MCF 10A (cell line): ENCODE data around the gene AICDA. TPM values are rescaled to one million over a fixed set of nuclear protein-coding genes. Genes with fewer than 3 reads are reported as not detected.
A peak's percentile ranks its signal among the peaks of the same experiment; 100 is the strongest.

Experiments
- BruUV-seq: library from RNA; stranded (reverse); fragments of 400-500 nt; replicated peaks from 2 replicates; lab custom pipeline; 2021; lab: Mats Ljungman, UMichigan
- CTCF ChIA-PET: fragments of 300-600 bp; sonication (Branson Sonifier 250); formaldehyde crosslinking; extraction: SDS; loops from one replicate; lab custom pipeline; 2021; ENCODE audit warnings: antibody characterized with exemption, inconsistent platforms; lab: Yijun Ruan, JAX
- POLR2A ChIA-PET: fragments of 300-600, 350-650 bp; sonication (Branson Sonifier 250); formaldehyde crosslinking; extraction: SDS; loops from one replicate; lab custom pipeline; 2020; ENCODE audit warnings: antibody characterized with exemption, inconsistent platforms; lab: Yijun Ruan, JAX
- DNase-seq: peaks from one replicate; pipeline ENCODE4 v3.0.0-alpha.2; 2018; ENCODE audit not compliant: unreplicated experiment
- H3K27ac Mint-ChIP-seq: one replicate; pipeline ENCODE4 v1.8.0; 2022; ENCODE audit warnings: mild to moderate bottlenecking, low read depth, mixed read lengths; ENCODE audit not compliant: unreplicated experiment
- H3K27me3 Mint-ChIP-seq: one replicate; pipeline ENCODE4 v1.8.0; 2022; ENCODE audit warnings: mixed read lengths; ENCODE audit not compliant: insufficient read depth, unreplicated experiment
- H3K36me3 Mint-ChIP-seq: one replicate; pipeline ENCODE4 v1.8.0; 2022; ENCODE audit warnings: mild to moderate bottlenecking, moderate library complexity, mixed read lengths; ENCODE audit not compliant: insufficient read depth, unreplicated experiment
- H3K4me1 Mint-ChIP-seq: one replicate; pipeline ENCODE4 v1.8.0; 2022; ENCODE audit warnings: mixed read lengths; ENCODE audit not compliant: insufficient read depth, unreplicated experiment
- H3K4me3 Mint-ChIP-seq: one replicate; pipeline ENCODE4 v1.8.0; 2022; ENCODE audit warnings: mild to moderate bottlenecking, moderate library complexity, mixed read lengths; ENCODE audit not compliant: unreplicated experiment
- H3K9me3 Mint-ChIP-seq: one replicate; pipeline ENCODE4 v1.8.0; 2022; ENCODE audit warnings: mixed read lengths; ENCODE audit not compliant: unreplicated experiment
- intact Hi-C: fragments of 100-400 bp; cut with micrococcal nuclease; formaldehyde crosslinking; loops from 2 replicates; pipeline ENCODE4 v1.14.1; 2022
- total RNA-seq: library from RNA; stranded (reverse); gene quantifications from 2 replicates; pipeline ENCODE4 v1.2.3, GENCODE V29; 2022
- TF ChIP-seq, protein P1 (sequence below): fragments of 200-600 bp; IDR thresholded peaks from one replicate; pipeline ENCODE4 v1.8.0; 2022; ENCODE audit warnings: antibody characterized with exemption, mild to moderate bottlenecking; ENCODE audit not compliant: unreplicated experiment

AICDA gene
- total RNA-seq, 1 experiment from 2014 or later: not detected

DNA sequence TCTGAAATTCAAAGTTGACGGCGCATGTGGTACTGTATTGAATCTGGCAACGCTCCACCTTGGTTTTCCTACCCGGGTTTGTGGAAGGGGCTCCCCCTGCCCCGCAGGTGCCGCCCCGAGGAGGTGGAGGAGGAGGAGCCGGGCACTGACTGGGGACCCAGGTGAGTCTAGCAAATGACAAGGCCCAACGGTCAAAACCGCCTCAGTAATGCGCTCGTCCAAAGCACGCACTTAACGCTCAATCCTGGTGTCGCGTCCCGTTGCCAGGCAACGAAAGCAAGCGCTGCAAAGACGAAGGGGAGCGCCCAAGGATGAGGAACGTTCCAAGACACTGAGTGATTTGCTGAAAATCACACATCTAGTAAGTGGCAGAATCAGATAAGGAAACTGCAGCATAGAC lies 48.0 kb downstream of the AICDA start:
- ChIA-PET CTCF (interaction anchor here (3.3 kb wide), 1 partner anchor 21 kb away, joined by 23 read pairs; no protein-coding TSS in a partner anchor), POLR2A (no interaction called here)
- Mint-ChIP-seq H3K27me3 (no peaks in the 10 kb centered on the region), H3K36me3 (no peaks in the 10 kb centered on the region), H3K9me3 (peaks cover 11% of the 10 kb centered on the region), H3K4me1 (no peaks in the 10 kb centered on the region), H3K27ac (no peak overlapping the region), H3K4me3 (no peak overlapping the region)
- DNase-seq: no peak
- intact Hi-C loops: no loop called here
- TF ChIP-seq, protein P1, sequence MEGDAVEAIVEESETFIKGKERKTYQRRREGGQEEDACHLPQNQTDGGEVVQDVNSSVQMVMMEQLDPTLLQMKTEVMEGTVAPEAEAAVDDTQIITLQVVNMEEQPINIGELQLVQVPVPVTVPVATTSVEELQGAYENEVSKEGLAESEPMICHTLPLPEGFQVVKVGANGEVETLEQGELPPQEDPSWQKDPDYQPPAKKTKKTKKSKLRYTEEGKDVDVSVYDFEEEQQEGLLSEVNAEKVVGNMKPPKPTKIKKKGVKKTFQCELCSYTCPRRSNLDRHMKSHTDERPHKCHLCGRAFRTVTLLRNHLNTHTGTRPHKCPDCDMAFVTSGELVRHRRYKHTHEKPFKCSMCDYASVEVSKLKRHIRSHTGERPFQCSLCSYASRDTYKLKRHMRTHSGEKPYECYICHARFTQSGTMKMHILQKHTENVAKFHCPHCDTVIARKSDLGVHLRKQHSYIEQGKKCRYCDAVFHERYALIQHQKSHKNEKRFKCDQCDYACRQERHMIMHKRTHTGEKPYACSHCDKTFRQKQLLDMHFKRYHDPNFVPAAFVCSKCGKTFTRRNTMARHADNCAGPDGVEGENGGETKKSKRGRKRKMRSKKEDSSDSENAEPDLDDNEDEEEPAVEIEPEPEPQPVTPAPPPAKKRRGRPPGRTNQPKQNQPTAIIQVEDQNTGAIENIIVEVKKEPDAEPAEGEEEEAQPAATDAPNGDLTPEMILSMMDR: no peak
- BruUV-seq: no TSS peak

DNA sequence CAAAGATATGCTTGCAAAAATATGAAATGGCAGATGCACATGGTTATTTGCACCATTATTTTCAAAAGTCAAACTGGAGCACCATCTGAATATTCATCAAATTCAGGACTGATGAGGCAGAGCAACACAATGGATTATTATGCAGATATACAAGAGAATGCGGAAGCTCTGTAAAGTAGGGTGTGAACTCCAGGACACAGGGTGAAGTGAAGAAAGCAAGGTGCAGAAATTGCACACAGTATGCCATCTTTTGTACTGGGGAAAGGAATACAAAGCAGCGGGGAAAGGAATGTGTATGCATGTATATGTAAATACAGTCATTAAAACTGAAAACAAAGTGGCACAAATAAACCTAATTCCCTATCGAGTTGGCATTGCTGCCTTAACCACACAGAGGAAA lies 49.3 kb downstream of the AICDA start:
- H3K4me3 Mint-ChIP-seq: no peak overlapping the region
- no peaks in the 10 kb centered on the region for H3K27me3 Mint-ChIP-seq

DNA sequence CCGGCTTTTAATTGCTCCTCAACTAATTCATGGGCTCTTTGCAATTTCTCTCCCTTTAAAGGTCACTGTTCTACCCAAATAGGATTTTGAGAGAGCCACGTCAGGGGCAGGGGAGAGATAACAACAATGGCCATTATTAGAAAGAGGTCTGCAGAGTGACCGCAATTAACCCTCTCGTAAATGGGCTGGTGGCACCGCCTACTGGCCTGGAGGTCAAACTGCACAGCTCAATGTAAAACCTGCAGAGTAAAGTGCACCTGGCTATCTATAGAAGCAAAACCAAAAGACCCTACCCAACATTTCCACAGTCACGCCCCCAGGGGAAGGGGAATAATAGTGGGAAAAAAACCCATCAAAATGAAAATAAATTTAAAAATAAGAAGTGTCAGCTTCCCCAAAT lies 50.3 kb downstream of the AICDA start:
- TF ChIP-seq, protein P1: no peak
- Mint-ChIP-seq H3K4me3 (no peak overlapping the region), H3K36me3 (no peaks in the 10 kb centered on the region), H3K27ac (no peak overlapping the region), H3K9me3 (peaks cover 11% of the 10 kb centered on the region), H3K4me1 (no peaks in the 10 kb centered on the region), H3K27me3 (no peaks in the 10 kb centered on the region)
- CTCF ChIA-PET: interaction anchor here (2.8 kb wide), 1 partner anchor 18 kb away, joined by 8 read pairs; no protein-coding TSS in a partner anchor
- DNase-seq: no peak
- no TSS peak for BruUV-seq
- intact Hi-C loops: no loop called here
- POLR2A ChIA-PET: no interaction called here

More for the DNA sequence above, 49.3 kb downstream of the AICDA start:
- no peaks in the 10 kb centered on the region for H3K4me1 Mint-ChIP-seq
- H3K27ac Mint-ChIP-seq: peak overlapping the region; percentile 10
- H3K9me3 Mint-ChIP-seq: peaks cover 11% of the 10 kb centered on the region
- TF ChIP-seq, protein P1: no peak
- CTCF ChIA-PET: interaction anchor here (0.6 to 3.3 kb wide), 4 partner anchors 20 to 97 kb away, joined by 3 to 23 read pairs (median 4); no protein-coding TSS in a partner anchor
- POLR2A ChIA-PET: no interaction called here
- intact Hi-C loops: no loop called here
- DNase-seq: no peak
- no peaks in the 10 kb centered on the region for H3K36me3 Mint-ChIP-seq
- no TSS peak for BruUV-seq

DNA sequence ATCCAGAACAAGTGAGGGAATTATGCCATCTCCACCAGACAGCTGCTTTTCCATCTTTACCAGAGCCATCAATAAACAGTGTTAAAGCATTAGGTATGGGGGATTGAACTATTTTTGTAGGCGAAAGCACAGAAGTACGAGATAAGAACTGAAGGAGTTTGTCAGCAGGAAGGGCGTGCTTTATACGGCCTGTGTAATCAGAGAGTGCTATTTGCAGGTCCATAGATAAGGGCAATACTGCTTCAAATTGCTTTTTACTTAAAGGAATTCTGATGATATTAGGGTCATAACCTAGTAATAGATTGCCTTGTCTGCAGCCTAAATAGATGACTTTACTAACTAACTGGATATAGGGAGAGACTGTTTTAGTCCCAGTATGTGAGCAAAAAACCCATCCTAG lies 51.6 kb downstream of the AICDA start:
- Mint-ChIP-seq H3K36me3 (no peaks in the 10 kb centered on the region), H3K27me3 (no peaks in the 10 kb centered on the region), H3K4me1 (no peaks in the 10 kb centered on the region), H3K9me3 (peaks cover 11% of the 10 kb centered on the region), H3K4me3 (no peak overlapping the region), H3K27ac (no peak overlapping the region)
- TF ChIP-seq, protein P1: no peak
- ChIA-PET POLR2A (interaction anchor here (0.7 kb wide), 1 partner anchor 9 kb away, joined by 3 read pairs; no protein-coding TSS in a partner anchor), CTCF (interaction anchor here (1.1 to 2.8 kb wide), 2 partner anchors 17 to 76 kb away, joined by 4 to 8 read pairs; no protein-coding TSS in a partner anchor)
- DNase-seq: no peak
- intact Hi-C loops: no loop called here
- no TSS peak for BruUV-seq
